LNCAP (cell line): ENCODE measurements around the gene APBA2.

Source experiments
- TF ChIP-seq, protein P1 (sequence below): fragments of 450-650 bp; IDR thresholded peaks from 2 replicates; pipeline ENCODE4 v1.5.1; 2017; ENCODE audit warnings: mild to moderate bottlenecking

APBA2 gene

GRCh38 chr15:29032751-29033150 is 147.0 kb downstream of the APBA2 start:
- TF ChIP-seq, protein P1, sequence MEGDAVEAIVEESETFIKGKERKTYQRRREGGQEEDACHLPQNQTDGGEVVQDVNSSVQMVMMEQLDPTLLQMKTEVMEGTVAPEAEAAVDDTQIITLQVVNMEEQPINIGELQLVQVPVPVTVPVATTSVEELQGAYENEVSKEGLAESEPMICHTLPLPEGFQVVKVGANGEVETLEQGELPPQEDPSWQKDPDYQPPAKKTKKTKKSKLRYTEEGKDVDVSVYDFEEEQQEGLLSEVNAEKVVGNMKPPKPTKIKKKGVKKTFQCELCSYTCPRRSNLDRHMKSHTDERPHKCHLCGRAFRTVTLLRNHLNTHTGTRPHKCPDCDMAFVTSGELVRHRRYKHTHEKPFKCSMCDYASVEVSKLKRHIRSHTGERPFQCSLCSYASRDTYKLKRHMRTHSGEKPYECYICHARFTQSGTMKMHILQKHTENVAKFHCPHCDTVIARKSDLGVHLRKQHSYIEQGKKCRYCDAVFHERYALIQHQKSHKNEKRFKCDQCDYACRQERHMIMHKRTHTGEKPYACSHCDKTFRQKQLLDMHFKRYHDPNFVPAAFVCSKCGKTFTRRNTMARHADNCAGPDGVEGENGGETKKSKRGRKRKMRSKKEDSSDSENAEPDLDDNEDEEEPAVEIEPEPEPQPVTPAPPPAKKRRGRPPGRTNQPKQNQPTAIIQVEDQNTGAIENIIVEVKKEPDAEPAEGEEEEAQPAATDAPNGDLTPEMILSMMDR: no peak

GRCh38 chr15:29034151-29034550 is 148.4 kb downstream of the APBA2 start:
- TF ChIP-seq, protein P1: no peak

DNA sequence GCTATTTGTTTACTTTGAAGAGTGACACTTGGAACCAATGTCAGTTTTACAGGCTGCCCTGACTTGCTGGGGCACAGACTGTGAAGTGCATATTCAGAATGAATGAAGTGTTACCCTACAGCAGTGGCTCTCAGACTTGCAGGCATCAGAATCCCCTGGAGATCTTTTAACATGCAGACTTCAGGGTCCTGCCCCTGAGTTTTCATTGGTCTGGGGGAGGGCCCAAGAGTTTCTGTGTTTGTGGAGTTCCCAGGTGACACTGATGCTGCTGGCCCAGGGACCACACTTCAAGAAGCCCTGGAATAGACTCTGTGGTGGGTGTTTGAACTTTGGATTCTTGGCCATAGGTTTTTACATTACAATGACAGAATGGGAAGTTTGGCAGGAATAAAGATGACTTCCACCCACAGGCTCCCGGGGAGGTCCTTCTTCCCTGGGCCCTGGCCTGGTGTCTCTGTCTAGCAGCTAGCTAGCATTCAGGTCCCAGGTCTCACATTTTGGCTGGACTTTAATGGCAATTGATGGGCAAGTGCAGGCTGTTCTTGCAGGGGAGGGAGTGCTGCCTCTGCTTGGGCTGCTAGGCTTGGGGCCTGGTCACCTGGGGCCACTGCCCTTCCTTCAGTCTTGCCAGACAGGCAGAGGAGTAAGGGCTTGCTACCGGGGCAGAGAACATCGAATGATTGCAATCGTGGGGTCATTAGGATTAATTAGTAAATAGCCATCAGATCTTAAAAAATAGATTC is 149.0 kb downstream of the APBA2 start:
- TF ChIP-seq, protein P1: no peak

GRCh38 chr15:29035336-29036285 is 149.8 kb downstream of the APBA2 start:
- TF ChIP-seq, protein P1: no peak

DNA sequence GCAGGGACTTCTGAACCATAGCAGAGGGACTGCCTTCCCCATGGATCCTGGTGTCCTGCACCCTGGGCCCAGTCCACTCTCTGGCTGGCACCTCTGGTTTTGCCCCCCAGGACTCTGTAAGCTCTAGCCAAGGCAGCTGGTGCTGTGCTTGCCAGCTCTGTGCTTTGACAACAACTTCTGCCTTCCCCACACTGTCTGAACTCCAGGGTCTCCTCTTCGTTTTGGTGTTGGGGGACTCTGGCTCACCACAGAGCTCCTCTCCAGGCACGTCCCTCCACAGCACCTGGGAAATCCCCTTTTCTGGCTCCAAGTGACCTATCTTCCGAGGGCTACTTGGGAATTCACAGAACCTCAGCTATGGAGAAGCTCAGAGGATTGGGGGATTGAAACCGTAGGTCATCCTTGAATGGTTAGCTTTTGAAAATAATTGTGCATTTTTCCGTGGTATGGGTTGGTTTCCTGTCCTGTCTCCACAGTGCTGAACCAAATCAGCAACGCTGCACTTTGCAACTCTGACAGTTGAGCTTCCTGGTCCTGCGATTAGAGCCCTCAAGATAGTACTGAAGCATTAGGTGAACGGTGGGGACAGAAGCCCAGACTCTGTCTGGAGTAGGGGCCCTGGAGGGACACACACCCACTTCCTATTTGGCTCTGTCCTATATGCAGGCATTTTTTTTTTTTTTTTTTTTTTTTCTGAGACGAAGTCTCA is 152.4 kb downstream of the APBA2 start:
- TF ChIP-seq, protein P1: no peak

GRCh38 chr15:29039466-29040369 is 153.9 kb downstream of the APBA2 start:
- TF ChIP-seq, protein P1: no peak
